ES-I3 (cell line): Measurements from ENCODE around the gene PDE6H.

Source experiments
- H3K36me3 ChIP-seq: 2 replicates; pipeline ENCODE4 v1.6.1; 2013; ENCODE audit warnings: mild to moderate bottlenecking, low read length, control low read depth, moderate library complexity; ENCODE audit not compliant: insufficient read depth
- H3K4me1 ChIP-seq: 2 replicates; pipeline ENCODE4 v1.6.1; 2013; ENCODE audit warnings: mild to moderate bottlenecking, control low read depth, low read length; ENCODE audit not compliant: insufficient read depth
- H3K9ac ChIP-seq: 2 replicates; pipeline ENCODE4 v1.6.1; 2013; ENCODE audit warnings: low read depth, mild to moderate bottlenecking, low read length, moderate library complexity
- H3K9me3 ChIP-seq: 2 replicates; pipeline ENCODE4 v1.6.1; 2013; ENCODE audit warnings: mild to moderate bottlenecking, low read length, moderate library complexity; ENCODE audit not compliant: control insufficient read depth, insufficient read depth

PDE6H gene

GRCh38 chr12:14942196-14942931 lies 30.5 kb upstream of the PDE6H start:
- H3K9ac ChIP-seq = no peak overlapping the region
- H3K36me3 ChIP-seq = no peaks in the 10 kb centered on the region
- H3K4me1 ChIP-seq = no peaks in the 10 kb centered on the region
- H3K9me3 ChIP-seq = no peaks in the 10 kb centered on the region

DNA sequence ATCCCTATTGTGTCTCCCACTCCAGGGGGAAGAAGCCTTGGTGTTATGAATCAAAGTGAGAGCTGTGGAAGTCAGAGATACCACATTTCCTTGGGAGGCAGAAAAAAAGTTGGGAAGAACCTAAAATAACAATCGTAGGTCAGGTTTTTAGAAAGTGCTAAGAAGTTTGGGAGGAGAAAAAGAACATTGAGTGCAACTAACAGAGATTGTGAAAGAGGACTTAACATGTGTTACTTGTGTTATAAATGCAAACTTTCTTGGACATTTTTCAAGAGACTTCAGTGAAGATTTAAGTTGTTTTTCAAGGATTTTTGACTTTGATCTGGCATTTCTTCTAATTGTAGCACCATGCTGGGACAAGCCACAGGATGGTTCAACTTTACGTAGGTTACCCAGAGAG lies 26.7 kb upstream of the PDE6H start:
- H3K9me3 ChIP-seq = no peaks in the 10 kb centered on the region; the same call in 1 of the 2 replicates
- H3K4me1 ChIP-seq = peaks cover 9% of the 10 kb centered on the region
- H3K9ac ChIP-seq = no peak overlapping the region
- H3K36me3 ChIP-seq = no peaks in the 10 kb centered on the region

DNA sequence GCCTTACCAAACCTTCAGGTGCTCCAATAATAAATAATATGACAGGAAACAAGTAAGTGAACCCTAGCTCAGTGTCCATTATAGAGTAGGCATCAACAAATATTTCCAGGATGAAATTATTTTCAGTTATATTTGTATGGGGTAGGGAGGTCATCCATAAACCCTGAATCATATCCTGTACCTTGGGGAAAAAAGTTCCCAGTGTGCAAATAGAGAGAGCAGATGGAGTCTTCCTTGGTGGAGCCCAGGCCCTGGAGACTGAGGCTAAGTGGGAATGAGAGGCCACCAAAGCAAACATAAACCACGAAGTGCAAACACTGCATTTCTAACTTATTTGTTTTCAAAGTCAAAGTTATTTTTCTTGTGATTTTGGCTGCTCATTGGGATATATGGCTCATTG lies 26.0 kb upstream of the PDE6H start:
- H3K36me3 ChIP-seq = no peaks in the 10 kb centered on the region
- H3K9ac ChIP-seq = no peak overlapping the region
- no peaks in the 10 kb centered on the region; the same call in 1 of the 2 replicates for H3K9me3 ChIP-seq
- H3K4me1 ChIP-seq = peaks cover 9% of the 10 kb centered on the region

DNA sequence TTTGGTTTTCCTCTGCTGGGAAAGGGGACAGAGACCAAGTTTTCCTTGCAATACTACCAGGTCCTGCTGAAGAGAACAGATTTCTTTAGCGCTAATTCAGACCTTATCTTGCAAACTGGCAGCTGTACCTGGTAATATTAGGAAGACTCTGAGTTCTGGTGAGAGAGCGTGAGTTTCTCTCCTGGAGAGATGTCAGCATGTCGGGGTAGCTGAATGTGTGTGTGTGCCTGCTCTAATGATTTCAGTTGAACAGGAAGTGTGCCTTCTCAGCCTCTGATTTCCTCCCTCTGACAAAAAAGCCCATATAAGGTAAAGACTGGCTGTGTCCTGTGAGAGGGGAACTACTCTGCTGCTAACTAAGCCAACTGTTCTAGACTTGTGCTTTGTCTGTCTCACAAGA lies 24.2 kb upstream of the PDE6H start:
- peaks cover 9% of the 10 kb centered on the region for H3K4me1 ChIP-seq
- no peaks in the 10 kb centered on the region; the same call in 1 of the 2 replicates for H3K9me3 ChIP-seq
- H3K36me3 ChIP-seq = no peaks in the 10 kb centered on the region
- no peak overlapping the region for H3K9ac ChIP-seq

GRCh38 chr12:14949631-14950030 lies 23.2 kb upstream of the PDE6H start:
- Histone ChIP-seq H3K4me1 (peaks cover 14% of the 10 kb centered on the region), H3K9me3 (no peaks in the 10 kb centered on the region; the same call in 1 of the 2 replicates), H3K36me3 (no peaks in the 10 kb centered on the region), H3K9ac (no peak overlapping the region)

GRCh38 chr12:14950421-14950820 lies 22.4 kb upstream of the PDE6H start:
- Histone ChIP-seq H3K4me1 (peaks cover 14% of the 10 kb centered on the region), H3K9ac (no peak overlapping the region), H3K9me3 (no peaks in the 10 kb centered on the region; the same call in 1 of the 2 replicates), H3K36me3 (no peaks in the 10 kb centered on the region)

- H3K36me3 ChIP-seq = no peaks in the 10 kb centered on the region
- no peaks in the 10 kb centered on the region; the same call in 1 of the 2 replicates for H3K9me3 ChIP-seq
- H3K9ac ChIP-seq = no peak overlapping the region
- peaks cover 14% of the 10 kb centered on the region for H3K4me1 ChIP-seq
Measured at GRCh38 chr12:14950982-14951746, 21.7 kb upstream of the PDE6H start.

- Histone ChIP-seq H3K4me1 (peaks cover 19% of the 10 kb centered on the region), H3K36me3 (no peaks in the 10 kb centered on the region), H3K9me3 (no peaks in the 10 kb centered on the region; the same call in 1 of the 2 replicates), H3K9ac (no peak overlapping the region)
Measured at GRCh38 chr12:14951851-14952250, 21.0 kb upstream of the PDE6H start.

GRCh38 chr12:14952299-14952921 lies 20.4 kb upstream of the PDE6H start:
- Histone ChIP-seq H3K9ac (no peak overlapping the region), H3K4me1 (peaks cover 19% of the 10 kb centered on the region), H3K9me3 (no peaks in the 10 kb centered on the region; the same call in 1 of the 2 replicates), H3K36me3 (no peaks in the 10 kb centered on the region)

- H3K4me1 ChIP-seq = peaks cover 21% of the 10 kb centered on the region
- H3K36me3 ChIP-seq = no peaks in the 10 kb centered on the region
- H3K9ac ChIP-seq = no peak overlapping the region
- H3K9me3 ChIP-seq = no peaks in the 10 kb centered on the region; the same call in 1 of the 2 replicates
Measured at GRCh38 chr12:14953752-14954151, 19.1 kb upstream of the PDE6H start.

DNA sequence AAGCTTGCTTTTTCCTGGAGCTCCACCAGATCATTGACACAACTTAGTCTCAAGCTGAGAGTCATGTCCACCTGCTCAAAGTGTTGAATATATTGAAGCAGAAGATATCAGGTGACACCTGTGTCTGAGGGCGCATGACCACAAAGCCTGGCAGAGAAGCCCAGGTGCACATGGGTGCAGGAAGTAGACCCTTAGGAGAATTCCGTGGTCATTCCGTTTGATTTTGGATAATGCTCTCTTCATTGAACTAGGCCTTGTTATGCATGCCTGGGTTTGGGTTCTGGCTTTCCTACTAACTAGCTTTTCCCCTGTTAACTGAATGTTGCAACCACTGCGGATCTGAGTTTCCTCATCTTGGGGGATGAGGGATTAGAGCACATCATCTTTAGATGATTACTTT lies 18.6 kb upstream of the PDE6H start:
- Histone ChIP-seq H3K9ac (no peak overlapping the region), H3K4me1 (peaks cover 16% of the 10 kb centered on the region), H3K36me3 (no peaks in the 10 kb centered on the region), H3K9me3 (no peaks in the 10 kb centered on the region; the same call in 1 of the 2 replicates)

DNA sequence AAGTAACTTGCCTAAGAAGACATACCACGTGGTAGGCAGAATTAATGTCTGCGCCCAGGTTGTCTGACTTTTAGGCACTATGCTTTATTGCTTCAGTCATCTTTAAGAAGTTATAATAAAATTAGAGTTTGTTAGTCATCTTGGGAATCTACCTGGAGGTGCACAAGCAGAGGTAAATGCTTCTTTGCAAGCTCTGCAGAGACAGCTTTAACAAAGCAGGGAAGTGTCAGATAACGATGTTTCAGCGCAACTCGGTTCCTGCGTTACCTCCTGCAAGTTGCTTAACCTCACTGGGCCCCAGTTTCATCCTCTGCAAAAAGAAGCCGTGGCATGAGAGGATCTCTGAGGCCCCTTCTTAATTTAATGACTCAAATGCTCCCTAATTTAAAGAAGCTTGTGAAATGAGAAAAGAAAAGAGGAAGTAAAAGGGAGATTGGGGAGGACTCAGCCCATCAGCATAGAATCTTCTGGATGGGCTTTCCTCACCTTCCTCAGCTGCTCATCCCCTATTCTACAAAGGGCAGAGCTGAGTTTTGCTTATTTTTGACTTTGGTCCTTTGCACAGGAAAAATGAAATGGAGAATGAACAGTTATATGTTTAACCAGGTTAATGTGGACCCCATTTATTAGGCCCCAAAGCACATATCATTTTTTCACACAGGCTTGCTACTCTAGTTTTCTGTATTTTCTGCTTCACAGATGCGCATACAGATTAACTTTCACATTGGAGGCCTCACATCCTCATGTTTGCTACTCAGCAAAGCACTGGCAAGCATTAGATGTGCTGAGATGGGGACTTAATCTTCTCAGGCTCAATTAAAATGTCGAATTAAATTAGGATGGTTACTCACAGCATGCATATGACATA lies 16.6 kb upstream of the PDE6H start:
- H3K9ac ChIP-seq = no peak overlapping the region
- H3K36me3 ChIP-seq = no peaks in the 10 kb centered on the region
- no peaks in the 10 kb centered on the region for H3K9me3 ChIP-seq
- H3K4me1 ChIP-seq = peaks cover 21% of the 10 kb centered on the region

- Histone ChIP-seq H3K9me3 (no peaks in the 10 kb centered on the region), H3K4me1 (peaks cover 21% of the 10 kb centered on the region), H3K9ac (no peak overlapping the region), H3K36me3 (no peaks in the 10 kb centered on the region)
Measured at GRCh38 chr12:14956905-14957304, 15.9 kb upstream of the PDE6H start.
